GM12878 (cell line): ENCODE data around the gene PITPNM1. TPM values are rescaled to one million over a fixed set of nuclear protein-coding genes. Genes with fewer than 3 reads are reported as not detected.

Source experiments
- ATAC-seq: fragments of 200-7000 bp; cut with Tn5 transposase; 3 replicates; pipeline ENCODE4 v1.9.1; 2020; ENCODE audit warnings: mild to moderate bottlenecking, moderate library complexity
- BruUV-seq: library from RNA; stranded (reverse); fragments of 400-500 nt; replicated peaks from 2 replicates; lab custom pipeline; 2021; lab: Mats Ljungman, UMichigan
- CTCF ChIA-PET: fragments of 300-600 bp; sonication (Branson Sonifier 250); formaldehyde crosslinking; extraction: SDS; loops from one replicate; lab custom pipeline; 2021; ENCODE audit warnings: inconsistent platforms; lab: Yijun Ruan, JAX
- POLR2A ChIA-PET: fragments of 350-600 bp; formaldehyde crosslinking; extraction: SDS; loops from one replicate; lab custom pipeline; 2021; ENCODE audit warnings: inconsistent platforms; lab: Charles Lee
- RAD21 ChIA-PET: fragments of 300-600 bp; sonication (Branson Sonifier 250); formaldehyde crosslinking; loops from one replicate; lab custom pipeline; 2023; ENCODE audit warnings: antibody characterized with exemption; ENCODE audit not compliant: unreplicated experiment; lab: Charles Lee
- SMC1A ChIA-PET: fragments of 300-600 bp; sonication (Branson Sonifier 250); formaldehyde crosslinking; loops from one replicate; lab custom pipeline; 2023; ENCODE audit not compliant: unreplicated experiment, uncharacterized antibody; lab: Charles Lee
- DNase-seq: peaks from one replicate; pipeline ENCODE4 v3.0.0-alpha.2; 2011; ENCODE audit warnings: low read depth, low spot score
- FAIRE-seq: peaks from 3 replicates; lab custom pipeline; 2011; peaks lifted over from hg19 to GRCh38; lab: Jason Lieb, UNC
- H2AFZ ChIP-seq: 2 replicates; pipeline ENCODE4 v1.6.0; 2011; ENCODE audit warnings: low read depth, low read length, control low read depth; ENCODE audit not compliant: control insufficient read depth
- H3K27ac ChIP-seq: 2 replicates; pipeline ENCODE4 v1.5.1; 2011; ENCODE audit warnings: control low read depth; ENCODE audit not compliant: control insufficient read depth, insufficient read depth
- H3K27me3 ChIP-seq, 2 experiments: replicated peaks in 1 of 2; 2 replicates each; pipeline versions ENCODE4 v1.6.0 to v1.6.1; 2011; ENCODE audit warnings: low read length in 1 of 2; ENCODE audit not compliant: control insufficient read depth in 2 of 2, insufficient read depth in 2 of 2
- H3K36me3 ChIP-seq, 2 experiments: 2 replicates each; pipeline ENCODE4 v1.5.1; 2011; ENCODE audit warnings: low read length in 1 of 2; ENCODE audit not compliant: control insufficient read depth in 2 of 2, insufficient read depth in 2 of 2
- H3K4me1 ChIP-seq: 2 replicates; pipeline ENCODE4 v1.6.1; 2011; ENCODE audit warnings: mild to moderate bottlenecking, low read length, moderate library complexity, mixed read lengths; ENCODE audit not compliant: control insufficient read depth, insufficient read depth
- H3K4me2 ChIP-seq: 2 replicates; pipeline ENCODE4 v1.6.0; 2011; ENCODE audit warnings: control low read depth; ENCODE audit not compliant: control insufficient read depth, insufficient read depth
- H3K4me3 ChIP-seq: fragments of 200-600 bp; sonication (generic); 2 replicates; pipeline ENCODE4 v1.5.1; 2016
- H3K79me2 ChIP-seq: 2 replicates; pipeline ENCODE4 v1.6.0; 2011; ENCODE audit warnings: low read length; ENCODE audit not compliant: control insufficient read depth, insufficient read depth
- H3K9ac ChIP-seq: 2 replicates; pipeline ENCODE4 v1.8.0; 2011; ENCODE audit warnings: low read length, control low read depth, mixed read lengths; ENCODE audit not compliant: control insufficient read depth, insufficient read depth
- H3K9me3 ChIP-seq: replicated peaks from 3 replicates; pipeline ENCODE4 v1.5.1; 2011; ENCODE audit warnings: mild to moderate bottlenecking, low read length; ENCODE audit not compliant: control insufficient read depth, insufficient read depth
- H4K20me1 ChIP-seq: 2 replicates; pipeline ENCODE4 v1.6.0; 2011; ENCODE audit not compliant: control insufficient read depth, insufficient read depth
- SIN3A ChIP-seq: IDR thresholded peaks from 2 replicates; pipeline ENCODE4 v1.6.1; 2012; ENCODE audit warnings: low read depth, low read length, improper control_type of control experiment
- STAT1 ChIP-seq: fragments of 450-650 bp; conservative IDR thresholded peaks from 2 replicates; pipeline ENCODE4 v1.6.1; 2014; ENCODE audit warnings: antibody characterized with exemption, mild to moderate bottlenecking
- ZBTB40 ChIP-seq: fragments of 450-650 bp; IDR thresholded peaks from 2 replicates; pipeline ENCODE4 v1.6.1; 2016; ENCODE audit warnings: mild to moderate bottlenecking, moderate library complexity, borderline replicate concordance
- WGBS: methylation state at CpG from one replicate; pipeline ENCODE4 v1.1.6; 2016; ENCODE audit warnings: low lambda C conversion rate; ENCODE audit not compliant: insufficient replicate concordance, insufficient coverage; ENCODE audit errors: missing lambda C conversion rate; 5-methylcytosine and 5-hydroxymethylcytosine counted together
- in situ Hi-C: fragments of 300-500 bp; cut with MboI; formaldehyde crosslinking; loops from 9 replicates; pipeline ENCODE4 v1.14.3; 2018; ENCODE audit warnings: mixed read lengths
- intact Hi-C: fragments of 100-400 bp; cut with micrococcal nuclease; formaldehyde crosslinking; loops from one replicate; pipeline ENCODE4 v1.14.2; 2022; ENCODE audit not compliant: unreplicated experiment
- polyA plus RNA-seq, 11 experiments: library from polyadenylated mRNA; depleted of rRNA in 4 of 11; unstranded in 6 of 11; stranded (reverse) in 5 of 11; fragments of >200 nt; fragmentation: Nextera tagmentation in 4 of 11; fragmentation: Illumina TruSeq in 1 of 11; extraction: Ambion mirVana in 4 of 11; extraction: Trizol in 1 of 11; gene quantifications; 1 replicate in 1 of 11; 2 replicates in 10 of 11; pipeline versions ENCODE4 v1.2.1 to v1.2.3, GENCODE V29; 2011 to 2016; ENCODE audit warnings: inconsistent platforms in 2 of 11, missing spikeins in 2 of 11, low read depth in 1 of 11
- total RNA-seq, 4 experiments: library from RNA; depleted of rRNA in 3 of 4; stranded (reverse); fragments of >200 nt in 3 of 4; fragmentation: Illumina TruSeq in 1 of 4; extraction: Trizol in 1 of 4; gene quantifications; 2 replicates each; pipeline versions ENCODE4 v1.2.1 to v1.2.3, GENCODE V29; 2013 to 2021

The PITPNM1 gene
- total and polyA plus RNA-seq, 10 of the 15 experiments (the other 5 are each of a cell fraction or from before 2014, with no cell fraction given): 0.11 to 56.8 (median 16.5) TPM

DNA sequence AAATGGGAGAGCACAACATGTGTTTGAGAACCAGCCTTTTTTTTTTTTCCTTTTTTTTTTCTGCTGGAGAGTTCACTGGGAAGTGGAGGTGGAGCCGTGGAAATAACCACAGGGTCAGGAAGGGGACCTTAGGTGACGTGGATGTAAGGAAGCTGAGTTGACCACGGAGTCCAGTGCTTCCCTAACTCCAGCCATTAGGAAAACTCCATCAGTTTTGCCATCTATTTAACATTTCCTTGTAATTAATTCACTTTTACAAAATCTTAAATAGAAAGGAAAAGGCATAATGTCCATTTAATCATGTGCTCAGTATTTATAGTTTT, 4.8 kb upstream of the PITPNM1 start:
- Histone ChIP-seq H3K9me3 (no peaks in the 10 kb centered on the region), H4K20me1 (no peaks in the 10 kb centered on the region), H3K4me1 (peaks cover 24% of the 10 kb centered on the region), H3K79me2 (peaks cover 24% of the 10 kb centered on the region), H3K36me3 (no peaks in the 10 kb centered on the region), H3K9ac (no peak overlapping the region), H2AFZ (no peak overlapping the region), H3K27ac (no peak overlapping the region), H3K4me3 (no peak overlapping the region), H3K27me3 (no peaks in the 10 kb centered on the region; a peak in 2 of 4 replicates), H3K4me2 (no peak overlapping the region)
- WGBS: 2% methylated on average over 3 of the region's 3 CpGs
- in situ Hi-C loops (no loop called here), intact Hi-C loops (no loop called here)
- SMC1A ChIA-PET: no interaction called here
- FAIRE-seq: no peak
- TF ChIP-seq ZBTB40 (no peak), STAT1 (no peak), SIN3A (no peak)
- ATAC-seq: no peak
- RAD21 ChIA-PET: no interaction called here
- POLR2A ChIA-PET: no interaction called here
- CTCF ChIA-PET: no interaction called here
- BruUV-seq: no TSS peak
- no peak for DNase-seq
